ENCODE results near the gene EIF3K. TPM values are rescaled to one million over a fixed set of nuclear protein-coding genes. Genes with fewer than 3 reads are reported as not detected.

The EIF3K gene
- total and polyA plus RNA-seq, 10 of the 15 experiments (the other 5 are each of a cell fraction or from before 2014, with no cell fraction given), result 330 to 927 (median 436) TPM

DNA sequence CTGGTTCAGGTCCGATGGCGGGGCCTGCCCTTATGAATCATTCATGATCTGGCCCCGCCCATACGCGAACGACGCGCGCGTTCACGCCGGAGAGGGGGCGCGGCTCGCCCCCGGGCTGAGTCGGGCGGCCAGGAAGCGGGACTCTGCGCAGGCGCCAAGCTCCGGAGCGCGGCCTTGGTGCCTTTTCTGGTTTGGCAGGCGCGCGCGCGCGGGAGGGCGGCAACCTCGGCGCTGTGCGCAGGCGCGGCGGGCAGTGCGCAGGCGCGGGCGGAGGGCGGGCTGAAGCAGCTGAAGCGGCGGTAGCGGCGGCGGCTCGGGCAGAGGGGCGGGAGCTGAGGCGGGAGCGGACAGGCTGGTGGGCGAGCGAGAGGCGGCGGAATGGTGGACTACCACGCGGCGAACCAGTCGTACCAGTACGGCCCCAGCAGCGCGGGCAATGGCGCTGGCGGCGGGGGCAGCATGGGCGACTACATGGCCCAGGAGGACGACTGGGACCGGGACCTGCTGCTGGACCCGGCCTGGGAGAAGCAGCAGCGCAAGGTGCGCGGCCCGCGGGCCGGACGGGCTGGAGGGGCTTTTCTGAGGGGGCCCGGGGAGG lies 28.5 kb downstream of the EIF3K start, which contains the start of gene ACTN4 (continued):
- TF ChIP-seq ZBED1 (IDR thresholded peaks at IDR 0.05; ENCODE audit: borderline replicate concordance) (no peak), CHD1 (IDR thresholded peaks at IDR 0.05; ENCODE audit: low read depth, low read length) (0 out of 2 replicates have a peak, but pooled peaks have one; percentile 24), YY1 (IDR thresholded peaks at IDR 0.05; ENCODE audit: low read depth, low read length) (peak; percentile 80), IKZF2 (IDR thresholded peaks at IDR 0.05) (no peak), POU2F2 (IDR thresholded peaks at IDR 0.05; ENCODE audit: borderline replicate concordance, low read depth, low read length) (peak; percentile 76; the same call in 2 of the 3 replicates), EGR1 (IDR thresholded peaks at IDR 0.05; ENCODE audit: borderline replicate concordance in 1 of 2, low read depth in 2 of 2, low read length in 2 of 2) (peak in 1 of 2 experiments; percentile 36; a peak in 1 of 3 replicates), PRDM15 (CRISPR knock-in tag; IDR thresholded peaks at IDR 0.05) (no peak; the same call in 1 of the 2 replicates), RELA (IDR thresholded peaks at IDR 0.05; ENCODE audit: borderline replicate concordance, partially characterized antibody) (peak; percentile 53), MLLT1 (IDR thresholded peaks at IDR 0.05) (no peak), HDAC6 (IDR thresholded peaks at IDR 0.05; ENCODE audit: unreplicated experiment) (no peak), LARP7 (IDR thresholded peaks at IDR 0.05) (peak; percentile 89), PAX5 (IDR thresholded peaks at IDR 0.05; ENCODE audit: borderline replicate concordance, low read depth, low read length) (peak; percentile 32; the same call in 1 of the 2 replicates), CEBPB (IDR thresholded peaks at IDR 0.05; ENCODE audit: borderline replicate concordance in 1 of 2, low read depth in 2 of 2, low read length in 2 of 2) (no peak), SMARCA5 (IDR thresholded peaks at IDR 0.05) (0 out of 2 replicates have a peak, but pooled peaks have one; percentile 53), SP1 (IDR thresholded peaks at IDR 0.05; ENCODE audit: low read depth, low read length) (peak; percentile 69), USF1 (IDR thresholded peaks at IDR 0.05; ENCODE audit: borderline replicate concordance, extremely low read length, insufficient read depth, low read depth, low read length) (no peak), ZSCAN29 (IDR thresholded peaks at IDR 0.05) (no peak), TARDBP (IDR thresholded peaks at IDR 0.05; ENCODE audit: borderline replicate concordance) (no peak), SMC3 (IDR thresholded peaks at IDR 0.05; ENCODE audit: borderline replicate concordance, low read length) (no peak), GABPA (IDR thresholded peaks at IDR 0.05; ENCODE audit: low read depth) (no peak)
- TF ChIP-seq, protein P1, sequence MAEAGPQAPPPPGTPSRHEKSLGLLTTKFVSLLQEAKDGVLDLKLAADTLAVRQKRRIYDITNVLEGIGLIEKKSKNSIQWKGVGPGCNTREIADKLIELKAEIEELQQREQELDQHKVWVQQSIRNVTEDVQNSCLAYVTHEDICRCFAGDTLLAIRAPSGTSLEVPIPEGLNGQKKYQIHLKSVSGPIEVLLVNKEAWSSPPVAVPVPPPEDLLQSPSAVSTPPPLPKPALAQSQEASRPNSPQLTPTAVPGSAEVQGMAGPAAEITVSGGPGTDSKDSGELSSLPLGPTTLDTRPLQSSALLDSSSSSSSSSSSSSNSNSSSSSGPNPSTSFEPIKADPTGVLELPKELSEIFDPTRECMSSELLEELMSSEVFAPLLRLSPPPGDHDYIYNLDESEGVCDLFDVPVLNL (IDR thresholded peaks at IDR 0.05; ENCODE audit: low read depth, low read length), result peak; percentile 60
- TF ChIP-seq, protein P2, sequence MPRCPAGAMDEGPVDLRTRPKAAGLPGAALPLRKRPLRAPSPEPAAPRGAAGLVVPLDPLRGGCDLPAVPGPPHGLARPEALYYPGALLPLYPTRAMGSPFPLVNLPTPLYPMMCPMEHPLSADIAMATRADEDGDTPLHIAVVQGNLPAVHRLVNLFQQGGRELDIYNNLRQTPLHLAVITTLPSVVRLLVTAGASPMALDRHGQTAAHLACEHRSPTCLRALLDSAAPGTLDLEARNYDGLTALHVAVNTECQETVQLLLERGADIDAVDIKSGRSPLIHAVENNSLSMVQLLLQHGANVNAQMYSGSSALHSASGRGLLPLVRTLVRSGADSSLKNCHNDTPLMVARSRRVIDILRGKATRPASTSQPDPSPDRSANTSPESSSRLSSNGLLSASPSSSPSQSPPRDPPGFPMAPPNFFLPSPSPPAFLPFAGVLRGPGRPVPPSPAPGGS (IDR thresholded peaks at IDR 0.05; ENCODE audit: borderline replicate concordance, insufficient read depth, low read depth, low read length, poor library complexity, severe bottlenecking), result no peak

Measured in GM12878 (cell line).